Duodenal mucosa (tissue), 2 donors: ENCODE data around the gene SLC2A9.

Experiments used
- H3K27ac ChIP-seq: one replicate; pipeline ENCODE4 v1.7.0; 2013; ENCODE audit warnings: low read depth, low read length
- H3K27me3 ChIP-seq, 2 donors: one replicate each; pipeline ENCODE4 v1.7.0; 2013; ENCODE audit warnings: low read length in 2 of 2, control low read depth in 1 of 2; ENCODE audit not compliant: insufficient read depth in 2 of 2, control insufficient read depth in 1 of 2
- H3K36me3 ChIP-seq, 2 donors: one replicate each; pipeline ENCODE4 v1.7.0; 2013; ENCODE audit warnings: low read length in 2 of 2, control low read depth in 1 of 2; ENCODE audit not compliant: insufficient read depth in 2 of 2, control insufficient read depth in 1 of 2
- H3K4me1 ChIP-seq, 2 donors: one replicate each; pipeline ENCODE4 v1.7.0; 2013; ENCODE audit warnings: low read length in 2 of 2, control low read depth in 1 of 2; ENCODE audit not compliant: insufficient read depth in 2 of 2, control insufficient read depth in 1 of 2
- H3K4me3 ChIP-seq, 2 donors: one replicate each; pipeline ENCODE4 v1.7.0; 2013; ENCODE audit warnings: low read length in 2 of 2, low read depth in 1 of 2
- H3K9ac ChIP-seq, 2 donors: one replicate each; pipeline ENCODE4 v1.7.0; 2013; ENCODE audit warnings: low read length in 2 of 2, low read depth in 1 of 2
- H3K9me3 ChIP-seq, 2 donors: one replicate each; pipeline ENCODE4 v1.7.0; 2013; ENCODE audit warnings: low read length in 2 of 2, control low read depth in 1 of 2; ENCODE audit not compliant: control insufficient read depth in 1 of 2

SLC2A9 gene

GRCh38 chr4:9968472-9968871, 52.8 kb downstream of the SLC2A9 start:
- Histone ChIP-seq H3K9me3 (peaks cover 0 to 3% of the 10 kb centered on the region in 2 donors), H3K9ac (no peak overlapping the region), H3K36me3 (peaks cover 0 to 5% of the 10 kb centered on the region in 2 donors), H3K4me3 (no peak overlapping the region), H3K27ac (no peak overlapping the region), H3K4me1 (peaks cover 0 to 6% of the 10 kb centered on the region in 2 donors), H3K27me3 (no peaks in the 10 kb centered on the region)

DNA sequence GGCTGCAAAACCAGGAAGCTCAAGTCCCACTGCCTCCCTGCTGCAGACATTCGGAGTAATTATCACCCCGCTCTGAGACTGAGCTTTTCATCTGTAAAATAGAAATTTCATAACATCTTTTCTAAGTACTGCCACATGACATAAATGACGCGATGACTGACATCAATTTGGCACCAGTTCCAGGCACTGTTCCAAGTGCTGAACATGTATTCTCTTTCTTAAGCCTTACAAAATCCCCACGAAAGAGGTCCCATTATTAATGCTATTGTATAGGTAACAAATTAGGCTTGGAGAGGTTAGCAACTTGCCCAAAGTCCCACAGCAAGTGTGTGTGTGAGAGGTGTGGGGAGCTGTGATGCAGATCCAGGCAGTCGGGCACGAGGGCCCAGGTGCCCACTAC, 56.4 kb downstream of the SLC2A9 start:
- no peak overlapping the region for H3K27ac ChIP-seq
- H3K36me3 ChIP-seq = peaks cover 0 to 4% of the 10 kb centered on the region in 2 donors

DNA sequence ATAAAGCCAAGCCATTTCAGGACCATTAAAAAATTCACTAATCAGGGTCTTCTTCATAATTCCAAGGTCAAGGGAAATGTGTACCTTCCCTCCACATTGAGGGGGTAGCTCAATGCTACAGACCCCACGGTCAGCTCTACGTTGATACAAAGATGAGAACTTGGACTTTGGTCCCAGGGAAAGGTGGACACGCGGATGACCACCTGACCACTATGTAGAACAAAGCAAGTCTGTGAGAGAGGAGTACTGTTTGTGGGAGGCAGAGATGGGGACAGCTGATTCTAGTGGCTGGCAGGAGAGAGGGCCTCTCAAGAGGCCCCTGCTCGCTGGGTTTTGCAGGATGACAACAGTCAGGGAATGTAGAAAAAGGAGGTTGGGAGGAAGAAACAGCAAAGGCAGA, 58.0 kb downstream of the SLC2A9 start:
- Histone ChIP-seq H3K4me1 (no peaks in the 10 kb centered on the region), H3K4me3 (no peak overlapping the region), H3K27me3 (no peaks in the 10 kb centered on the region), H3K27ac (no peak overlapping the region), H3K9me3 (peaks cover 0 to 5% of the 10 kb centered on the region in 2 donors), H3K36me3 (peaks cover 0 to 4% of the 10 kb centered on the region in 2 donors), H3K9ac (no peak overlapping the region)

More for the DNA sequence above, 56.4 kb downstream of the SLC2A9 start:
- Histone ChIP-seq H3K9ac (no peak overlapping the region), H3K4me3 (no peak overlapping the region), H3K9me3 (peaks cover 0 to 5% of the 10 kb centered on the region in 2 donors), H3K4me1 (no peaks in the 10 kb centered on the region), H3K27me3 (no peaks in the 10 kb centered on the region)

GRCh38 chr4:9962611-9963314, 58.5 kb downstream of the SLC2A9 start:
- Histone ChIP-seq H3K4me3 (no peak overlapping the region), H3K4me1 (no peaks in the 10 kb centered on the region), H3K9ac (no peak overlapping the region), H3K9me3 (peaks cover 0 to 5% of the 10 kb centered on the region in 2 donors), H3K36me3 (peaks cover 0 to 4% of the 10 kb centered on the region in 2 donors), H3K27ac (no peak overlapping the region), H3K27me3 (no peaks in the 10 kb centered on the region)

- Histone ChIP-seq H3K27me3 (no peaks in the 10 kb centered on the region), H3K4me3 (no peak overlapping the region), H3K27ac (no peak overlapping the region), H3K9me3 (no peaks in the 10 kb centered on the region), H3K4me1 (no peaks in the 10 kb centered on the region), H3K36me3 (no peaks in the 10 kb centered on the region), H3K9ac (no peak overlapping the region)
Observed at GRCh38 chr4:9954468-9954867, 66.8 kb downstream of the SLC2A9 start.

- Histone ChIP-seq H3K27ac (no peak overlapping the region), H3K9ac (no peak overlapping the region), H3K9me3 (no peaks in the 10 kb centered on the region), H3K4me1 (peaks cover under 1 to 5% of the 10 kb centered on the region in 2 donors), H3K27me3 (no peaks in the 10 kb centered on the region), H3K36me3 (no peaks in the 10 kb centered on the region), H3K4me3 (no peak overlapping the region)
Observed at GRCh38 chr4:9953089-9953488, 68.2 kb downstream of the SLC2A9 start.

GRCh38 chr4:9952415-9952950, 68.8 kb downstream of the SLC2A9 start:
- no peaks in the 10 kb centered on the region for H3K36me3 ChIP-seq
- no peaks in the 10 kb centered on the region for H3K27me3 ChIP-seq
- H3K9ac ChIP-seq = no peak overlapping the region
- H3K4me1 ChIP-seq = peaks cover 6 to 10% of the 10 kb centered on the region in 2 donors
- H3K27ac ChIP-seq = no peak overlapping the region
- no peak overlapping the region for H3K4me3 ChIP-seq
- no peaks in the 10 kb centered on the region for H3K9me3 ChIP-seq

DNA sequence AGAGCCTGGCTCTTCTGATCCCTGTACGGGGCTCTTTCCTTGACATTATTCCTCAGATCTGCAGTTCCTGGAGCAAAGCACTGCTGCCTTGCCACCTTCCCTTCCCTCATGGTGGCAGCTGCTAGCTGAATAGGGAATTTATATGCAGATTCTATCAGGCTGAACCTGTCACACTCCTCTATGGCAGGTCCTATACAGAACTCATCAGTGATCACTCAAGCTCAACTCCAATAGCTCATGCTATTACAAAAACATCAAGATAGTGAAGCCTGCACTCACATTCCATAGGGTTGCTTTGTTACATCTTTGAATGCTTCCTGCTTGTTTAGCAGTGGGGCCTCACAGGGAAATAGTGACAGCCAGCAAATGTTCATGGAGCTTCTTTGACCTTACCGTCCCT, 71.7 kb downstream of the SLC2A9 start:
- Histone ChIP-seq H3K27me3 (no peaks in the 10 kb centered on the region), H3K4me3 (no peak overlapping the region), H3K36me3 (no peaks in the 10 kb centered on the region), H3K27ac (no peak overlapping the region), H3K9ac (no peak overlapping the region), H3K4me1 (peaks cover 12 to 25% of the 10 kb centered on the region in 2 donors), H3K9me3 (no peaks in the 10 kb centered on the region)

DNA sequence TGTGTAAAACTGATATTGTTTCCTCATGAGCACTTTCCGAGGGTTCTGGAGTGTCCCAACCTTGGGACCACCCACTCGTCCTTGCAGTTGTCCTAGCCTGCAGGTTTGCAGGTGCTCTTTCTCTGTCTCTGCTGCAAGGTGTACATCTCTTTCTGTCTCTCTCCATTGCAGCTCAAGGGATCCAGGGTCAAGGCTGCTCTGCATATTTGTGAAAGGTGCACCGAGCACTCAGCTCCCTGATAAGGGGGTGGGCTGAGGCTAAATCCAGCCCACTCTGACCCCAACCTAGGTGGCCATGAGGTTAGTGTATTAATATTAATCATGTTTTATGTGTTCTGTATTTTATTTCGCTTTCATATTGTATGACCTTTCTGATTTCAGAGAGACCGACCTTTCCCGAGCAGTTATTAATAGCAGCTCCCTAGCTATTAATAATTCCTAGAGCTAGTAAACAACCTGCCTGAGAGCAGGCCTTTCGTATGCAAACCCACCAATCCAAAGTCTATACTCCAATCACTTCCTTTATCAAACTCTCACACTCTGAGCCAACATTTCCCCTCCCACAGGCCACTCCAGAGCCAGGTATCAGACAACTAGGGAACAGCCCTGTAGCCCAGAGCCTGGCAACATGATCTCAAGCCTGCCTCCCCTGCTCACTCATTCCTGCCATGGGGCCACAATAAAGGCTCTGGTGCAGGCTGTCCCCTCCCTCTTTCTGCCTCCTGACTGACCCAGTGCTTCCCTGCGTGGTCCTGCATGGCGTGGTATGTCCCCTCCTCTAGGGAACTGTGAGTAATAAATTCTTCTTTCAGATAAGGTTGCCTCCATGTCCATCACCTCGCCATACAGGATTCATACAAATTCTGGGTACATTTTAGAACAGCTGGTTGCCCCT, 73.9 kb downstream of the SLC2A9 start:
- no peaks in the 10 kb centered on the region for H3K36me3 ChIP-seq
- H3K4me1 ChIP-seq = peaks cover 12 to 33% of the 10 kb centered on the region in 2 donors
- H3K9me3 ChIP-seq = no peaks in the 10 kb centered on the region
- no peaks in the 10 kb centered on the region for H3K27me3 ChIP-seq
- peak overlapping the region in 1 of 2 donors; percentile 15 for H3K9ac ChIP-seq
- peak overlapping the region; percentile 22 for H3K27ac ChIP-seq
- H3K4me3 ChIP-seq = peak overlapping the region; percentile 31 to 37

- Histone ChIP-seq H3K36me3 (peaks cover 0 to 8% of the 10 kb centered on the region in 2 donors), H3K9ac (no peak overlapping the region), H3K27me3 (no peaks in the 10 kb centered on the region), H3K4me3 (no peak overlapping the region), H3K9me3 (no peaks in the 10 kb centered on the region), H3K4me1 (peaks cover 12 to 33% of the 10 kb centered on the region in 2 donors), H3K27ac (no peak overlapping the region)
Observed at GRCh38 chr4:9946170-9946569, 75.1 kb downstream of the SLC2A9 start.
